DOHH2 (cell line): ENCODE measurements around the gene SCO2.

Source experiments
- H3F3A ChIP-seq: fragments of 200-600 bp; sonication (generic), shearing (Covaris generic); 2 replicates; pipeline ENCODE4 v1.6.0; 2016; ENCODE audit warnings: antibody characterized with exemption, mild to moderate bottlenecking; ENCODE audit not compliant: control insufficient read depth, insufficient read depth
- H3K27ac ChIP-seq: fragments of 200-600 bp; sonication (generic); 2 replicates; pipeline ENCODE4 v1.5.1; 2014; ENCODE audit warnings: low read depth, mild to moderate bottlenecking, low read length, moderate library complexity
- H3K27me3 ChIP-seq: fragments of 200-600 bp; sonication (generic); 2 replicates; pipeline ENCODE4 v1.6.1; 2014; ENCODE audit warnings: mild to moderate bottlenecking, low read length, mixed read lengths; ENCODE audit not compliant: control insufficient read depth
- H3K36me3 ChIP-seq: fragments of 200-600 bp; sonication (generic); 2 replicates; pipeline ENCODE4 v1.6.1; 2014; ENCODE audit warnings: mild to moderate bottlenecking, low read length, moderate library complexity, mixed read lengths; ENCODE audit not compliant: control insufficient read depth
- H3K4me1 ChIP-seq: fragments of 200-600 bp; sonication (generic); 2 replicates; pipeline ENCODE4 v1.6.1; 2014; ENCODE audit warnings: mild to moderate bottlenecking, low read length, mixed read lengths; ENCODE audit not compliant: control insufficient read depth
- H3K4me2 ChIP-seq: fragments of 200-600 bp; sonication (generic); 2 replicates; pipeline ENCODE4 v1.6.0; 2014; ENCODE audit warnings: mild to moderate bottlenecking, low read length, moderate library complexity
- H3K4me3 ChIP-seq: fragments of 200-600 bp; sonication (generic); 2 replicates; pipeline ENCODE4 v1.5.1; 2014; ENCODE audit warnings: mild to moderate bottlenecking, low read length, mixed read lengths
- H3K79me2 ChIP-seq: fragments of 200-600 bp; sonication (generic); 2 replicates; pipeline ENCODE4 v1.6.1; 2014; ENCODE audit warnings: mild to moderate bottlenecking, low read length, mixed read lengths; ENCODE audit not compliant: control insufficient read depth
- H3K9me2 ChIP-seq: fragments of 200-600 bp; sonication (generic); replicated peaks from 2 replicates; pipeline ENCODE4 v1.6.1; 2014; ENCODE audit warnings: mild to moderate bottlenecking, low read length, mixed read lengths; ENCODE audit not compliant: control insufficient read depth
- H3K9me3 ChIP-seq: fragments of 200-600 bp; sonication (generic); 2 replicates; pipeline ENCODE4 v1.6.1; 2014; ENCODE audit warnings: antibody characterized with exemption, low read length, mixed read lengths; ENCODE audit not compliant: control insufficient read depth, insufficient read depth
- H4K20me1 ChIP-seq: fragments of 200-600 bp; sonication (generic); 2 replicates; pipeline ENCODE4 v1.6.0; 2014; ENCODE audit warnings: low read depth, mild to moderate bottlenecking, antibody characterized with exemption, low read length, moderate library complexity; ENCODE audit not compliant: control insufficient read depth, insufficient read depth
- EZH2phosphoT487 ChIP-seq: fragments of 200-600 bp; sonication (generic); IDR thresholded peaks from 2 replicates; pipeline ENCODE4 v1.6.1; 2017; ENCODE audit warnings: borderline replicate concordance, mild to moderate bottlenecking, antibody characterized with exemption, low read length, moderate library complexity, mixed read lengths
- TF ChIP-seq, protein P1 (sequence below): fragments of 200-600 bp; sonication (generic); IDR thresholded peaks from one replicate; pipeline ENCODE4 v1.5.1; 2014; ENCODE audit warnings: antibody characterized with exemption, mild to moderate bottlenecking, low read depth, low read length; ENCODE audit not compliant: poor library complexity, severe bottlenecking

The SCO2 gene

DNA sequence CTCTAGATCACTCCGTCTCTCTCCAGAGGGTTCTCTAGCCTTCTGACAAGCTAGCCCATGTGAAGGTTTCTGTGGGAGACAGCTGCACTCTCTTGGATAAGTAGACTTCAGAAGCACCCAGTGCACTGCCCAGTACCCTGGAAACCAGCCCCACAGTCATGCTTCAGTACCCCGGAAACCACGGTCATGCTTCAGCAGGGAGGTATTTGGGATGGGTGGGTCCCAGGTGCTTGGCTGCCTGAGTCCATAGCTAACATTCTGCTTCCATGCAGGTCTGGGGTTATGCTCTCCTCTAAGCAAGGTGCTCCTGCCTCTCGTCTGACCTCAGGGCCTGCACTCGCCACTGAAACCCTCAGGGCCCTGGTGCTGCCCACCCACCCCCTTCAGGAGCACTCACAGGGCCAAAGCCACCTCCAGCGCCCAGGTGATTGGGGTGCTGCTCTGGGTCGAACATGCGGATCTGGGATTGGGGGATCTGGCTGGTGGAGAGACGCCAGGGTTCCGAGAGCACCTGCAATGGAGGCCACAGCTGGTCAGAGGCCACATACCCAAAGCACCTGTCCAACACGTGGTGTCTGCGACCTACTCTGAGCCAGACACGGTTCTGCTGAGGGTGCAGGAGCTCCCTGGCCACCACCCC is 44.6 kb upstream of the SCO2 start:
- H3K79me2 ChIP-seq = no peaks in the 10 kb centered on the region
- no peaks in the 10 kb centered on the region for H4K20me1 ChIP-seq
- no peaks in the 10 kb centered on the region for H3K27me3 ChIP-seq
- H3F3A ChIP-seq = peaks cover 2% of the 10 kb centered on the region; the same call in 1 of the 2 replicates
- no peak overlapping the region for H3K27ac ChIP-seq
- TF ChIP-seq, protein P1, sequence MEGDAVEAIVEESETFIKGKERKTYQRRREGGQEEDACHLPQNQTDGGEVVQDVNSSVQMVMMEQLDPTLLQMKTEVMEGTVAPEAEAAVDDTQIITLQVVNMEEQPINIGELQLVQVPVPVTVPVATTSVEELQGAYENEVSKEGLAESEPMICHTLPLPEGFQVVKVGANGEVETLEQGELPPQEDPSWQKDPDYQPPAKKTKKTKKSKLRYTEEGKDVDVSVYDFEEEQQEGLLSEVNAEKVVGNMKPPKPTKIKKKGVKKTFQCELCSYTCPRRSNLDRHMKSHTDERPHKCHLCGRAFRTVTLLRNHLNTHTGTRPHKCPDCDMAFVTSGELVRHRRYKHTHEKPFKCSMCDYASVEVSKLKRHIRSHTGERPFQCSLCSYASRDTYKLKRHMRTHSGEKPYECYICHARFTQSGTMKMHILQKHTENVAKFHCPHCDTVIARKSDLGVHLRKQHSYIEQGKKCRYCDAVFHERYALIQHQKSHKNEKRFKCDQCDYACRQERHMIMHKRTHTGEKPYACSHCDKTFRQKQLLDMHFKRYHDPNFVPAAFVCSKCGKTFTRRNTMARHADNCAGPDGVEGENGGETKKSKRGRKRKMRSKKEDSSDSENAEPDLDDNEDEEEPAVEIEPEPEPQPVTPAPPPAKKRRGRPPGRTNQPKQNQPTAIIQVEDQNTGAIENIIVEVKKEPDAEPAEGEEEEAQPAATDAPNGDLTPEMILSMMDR = no peak
- no peak for TF ChIP-seq EZH2phosphoT487
- H3K36me3 ChIP-seq = peaks cover 68% of the 10 kb centered on the region
- no peaks in the 10 kb centered on the region for H3K9me3 ChIP-seq
- no peaks in the 10 kb centered on the region; the same call in 1 of the 2 replicates for H3K4me1 ChIP-seq
- no peak overlapping the region for H3K4me2 ChIP-seq
- H3K4me3 ChIP-seq = no peak overlapping the region
- no peaks in the 10 kb centered on the region for H3K9me2 ChIP-seq

DNA sequence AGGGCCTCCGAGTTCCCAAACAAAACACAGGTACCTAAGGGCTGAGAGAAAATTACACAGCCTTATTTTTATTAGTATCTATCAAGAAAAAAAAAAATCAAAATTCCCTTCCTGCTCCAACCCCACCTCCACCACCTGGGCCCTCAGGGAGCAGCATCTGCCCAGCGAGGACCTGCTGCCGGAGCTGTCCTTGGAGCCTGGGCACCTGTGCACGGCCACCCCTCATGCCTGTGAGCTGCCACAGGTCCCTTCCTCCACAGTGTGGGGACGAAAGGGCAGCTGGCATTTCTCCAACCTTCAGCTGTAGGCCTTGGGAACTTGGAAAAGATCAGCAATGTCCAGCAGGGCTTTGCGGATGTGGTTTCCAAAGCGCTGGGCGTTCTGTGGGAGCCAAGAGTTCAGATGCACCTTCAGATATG is 43.7 kb upstream of the SCO2 start:
- H3F3A ChIP-seq = peaks cover 2% of the 10 kb centered on the region; the same call in 1 of the 2 replicates
- no peaks in the 10 kb centered on the region for H3K9me3 ChIP-seq
- H3K4me2 ChIP-seq = no peak overlapping the region
- no peak overlapping the region for H3K4me3 ChIP-seq
- H4K20me1 ChIP-seq = no peaks in the 10 kb centered on the region
- H3K4me1 ChIP-seq = no peaks in the 10 kb centered on the region; the same call in 1 of the 2 replicates
- no peaks in the 10 kb centered on the region for H3K79me2 ChIP-seq
- peaks cover 3% of the 10 kb centered on the region; the same call in 1 of the 2 replicates for H3K27me3 ChIP-seq
- no peaks in the 10 kb centered on the region for H3K9me2 ChIP-seq
- TF ChIP-seq, protein P1 = no peak
- TF ChIP-seq EZH2phosphoT487 = no peak
- peaks cover 61% of the 10 kb centered on the region for H3K36me3 ChIP-seq
- H3K27ac ChIP-seq = no peak overlapping the region

DNA sequence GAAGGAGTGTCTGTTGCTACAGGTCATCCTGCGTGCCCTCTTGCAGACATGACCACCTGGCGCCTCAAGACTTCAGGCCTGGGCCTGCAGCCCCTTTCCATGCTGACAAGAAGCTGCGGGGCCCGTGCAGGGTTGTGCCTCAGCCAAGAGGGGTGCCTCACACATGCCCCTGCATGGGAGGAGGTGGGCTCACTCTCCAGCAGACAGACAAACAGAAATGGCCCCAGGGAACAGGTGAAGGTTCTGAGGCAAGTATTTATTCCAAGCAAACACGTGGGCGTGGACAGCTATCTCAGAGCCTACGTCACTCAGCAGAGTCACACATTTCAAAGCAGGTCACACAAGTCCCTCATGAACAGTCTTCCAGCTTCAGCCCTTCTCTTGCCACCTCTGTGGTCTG is 43.2 kb upstream of the SCO2 start:
- Histone ChIP-seq H4K20me1 (no peaks in the 10 kb centered on the region), H3K9me2 (no peaks in the 10 kb centered on the region), H3K4me2 (no peak overlapping the region), H3K27ac (no peak overlapping the region), H3K36me3 (peaks cover 57% of the 10 kb centered on the region), H3K9me3 (no peaks in the 10 kb centered on the region), H3K79me2 (no peaks in the 10 kb centered on the region), H3K4me3 (no peak overlapping the region), H3F3A (peaks cover 2% of the 10 kb centered on the region; the same call in 1 of the 2 replicates), H3K27me3 (peaks cover 5% of the 10 kb centered on the region), H3K4me1 (no peaks in the 10 kb centered on the region; the same call in 1 of the 2 replicates)
- no peak for TF ChIP-seq EZH2phosphoT487
- TF ChIP-seq, protein P1 = no peak
